Panc1 (cell line): Measurements from ENCODE around the gene EVI5. TPM values are rescaled to one million over a fixed set of nuclear protein-coding genes. Genes with fewer than 3 reads are reported as not detected.

ENCODE experiments used
- ATAC-seq: fragments of 200-7000 bp; cut with Tn5 transposase; 2 replicates; pipeline ENCODE4 v1.9.1; 2020; ENCODE audit warnings: mild to moderate bottlenecking, moderate library complexity
- BruUV-seq: library from RNA; stranded (reverse); fragments of 400-500 nt; replicated peaks from 2 replicates; lab custom pipeline; 2021; lab: Mats Ljungman, UMichigan
- CTCF ChIA-PET: fragments of 300-600 bp; sonication (Branson Sonifier 250); formaldehyde crosslinking; loops from one replicate; lab custom pipeline; 2022; ENCODE audit warnings: antibody characterized with exemption; lab: Charles Lee
- POLR2A ChIA-PET: fragments of 300-600 bp; sonication (Branson Sonifier 250); formaldehyde crosslinking; loops from one replicate; lab custom pipeline; 2022; ENCODE audit warnings: antibody characterized with exemption; lab: Charles Lee
- DNase-seq: peaks from one replicate; pipeline ENCODE4 v3.0.0-alpha.2; 2010; ENCODE audit warnings: low read depth, low spot score
- H3K27ac ChIP-seq: 2 replicates; pipeline ENCODE4 v1.5.1; 2011; ENCODE audit warnings: mild to moderate bottlenecking, low read length, inconsistent platforms
- H3K27me3 ChIP-seq: fragments of 200-500 bp; sonication (Bioruptor generic); 2 replicates; pipeline ENCODE4 v1.6.0; 2014; ENCODE audit warnings: low read length, inconsistent platforms; ENCODE audit not compliant: control insufficient read depth, insufficient read depth
- H3K36me3 ChIP-seq: fragments of 200-500 bp; sonication (Bioruptor generic); 2 replicates; pipeline ENCODE4 v1.5.1; 2014; ENCODE audit warnings: inconsistent platforms, mild to moderate bottlenecking, low read length, moderate library complexity; ENCODE audit not compliant: control insufficient read depth, insufficient read depth
- H3K4me1 ChIP-seq: 2 replicates; pipeline ENCODE4 v1.5.1; 2011; ENCODE audit warnings: inconsistent platforms, mild to moderate bottlenecking, low read length, moderate library complexity; ENCODE audit not compliant: control insufficient read depth, insufficient read depth
- H3K4me3 ChIP-seq, 2 experiments: 2 replicates each; pipeline ENCODE4 v1.5.1; 2011 to 2012; ENCODE audit warnings: low read depth in 2 of 2, low read length in 2 of 2, mild to moderate bottlenecking in 2 of 2, inconsistent platforms in 1 of 2, moderate library complexity in 1 of 2
- H3K9me3 ChIP-seq: fragments of 200-500 bp; sonication (Bioruptor generic); 2 replicates; pipeline ENCODE4 v1.5.1; 2014; ENCODE audit warnings: low read depth, mild to moderate bottlenecking, inconsistent platforms, low read length, moderate library complexity; ENCODE audit not compliant: control insufficient read depth, insufficient read depth
- CTCF ChIP-seq: fragments of 450-650 bp; IDR thresholded peaks from 2 replicates; pipeline ENCODE4 v1.5.1; 2017; ENCODE audit warnings: mild to moderate bottlenecking
- POLR2AphosphoS5 ChIP-seq: IDR thresholded peaks from 2 replicates; pipeline ENCODE4 v1.6.1; 2012; ENCODE audit warnings: mild to moderate bottlenecking, low read depth, low read length, moderate library complexity
- REST ChIP-seq, 2 experiments: IDR thresholded peaks; 2 replicates each; pipeline ENCODE4 v1.6.1; 2011 to 2012; ENCODE audit warnings: low read depth in 2 of 2, control low read depth in 1 of 2, low read length in 1 of 2, mild to moderate bottlenecking in 1 of 2, moderate library complexity in 1 of 2; ENCODE audit not compliant: insufficient read depth in 1 of 2
- SIN3A ChIP-seq: IDR thresholded peaks from 2 replicates; pipeline ENCODE4 v1.6.1; 2012; ENCODE audit warnings: low read depth, mild to moderate bottlenecking, low read length, moderate library complexity, borderline replicate concordance; ENCODE audit not compliant: insufficient read depth
- TCF7L2 ChIP-seq: IDR thresholded peaks from 2 replicates; pipeline ENCODE4 v1.6.1; 2011; ENCODE audit warnings: mild to moderate bottlenecking, low read depth, low read length, inconsistent platforms
- in situ Hi-C: cut with HindIII; loops from 2 replicates; pipeline ENCODE4 v1.10.0; 2016; ENCODE audit warnings: low sequenced_read_pairs, low pct_unique_long_range_greater_than_20kb
- intact Hi-C: fragments of 100-400 bp; cut with micrococcal nuclease; formaldehyde crosslinking; loops from one replicate; pipeline ENCODE4 v1.10.0; 2022; ENCODE audit not compliant: unreplicated experiment
- total RNA-seq: library from RNA; stranded (reverse); gene quantifications from one replicate; pipeline ENCODE4 v1.2.1, GENCODE V29; 2021; ENCODE audit not compliant: unreplicated experiment

EVI5 gene
- total RNA-seq, 1 experiment from 2014 or later, result 21.2 TPM

GRCh38 chr1:92493139-92493538 is 291.8 kb downstream of the EVI5 start:
- intact Hi-C loops, result no loop called here
- POLR2A ChIA-PET, result no interaction called here

GRCh38 chr1:92488832-92489231 is 296.1 kb downstream of the EVI5 start:
- ChIA-PET CTCF (no interaction called here), POLR2A (no interaction called here)
- ATAC-seq (no peak), DNase-seq (no peak)
- no TSS peak for BruUV-seq
- Histone ChIP-seq H3K4me3 (no peak overlapping the region), H3K27ac (no peak overlapping the region), H3K36me3 (no peaks in the 10 kb centered on the region), H3K4me1 (no peaks in the 10 kb centered on the region), H3K9me3 (no peaks in the 10 kb centered on the region), H3K27me3 (peaks cover 8% of the 10 kb centered on the region)
- TF ChIP-seq REST (IDR thresholded peaks at IDR 0.05; ENCODE audit: insufficient read depth in 1 of 2, low read depth in 2 of 2, low read length in 1 of 2) (no peak), CTCF (no peak), TCF7L2 (no peak), POLR2AphosphoS5 (no peak), SIN3A (no peak)
- intact Hi-C loops (no loop called here), in situ Hi-C loops (no loop called here)

More at GRCh38 chr1:92493139-92493538, 291.8 kb downstream of the EVI5 start:
- H3K27ac ChIP-seq, result no peak overlapping the region
- CTCF ChIA-PET, result no interaction called here
- no peaks in the 10 kb centered on the region for H3K36me3 ChIP-seq
- no peak overlapping the region for H3K4me3 ChIP-seq
- in situ Hi-C loops, result no loop called here
- peaks cover 6% of the 10 kb centered on the region for H3K27me3 ChIP-seq
- no TSS peak for BruUV-seq
- DNase-seq (no peak), ATAC-seq (no peak)
- no peaks in the 10 kb centered on the region for H3K9me3 ChIP-seq
- no peaks in the 10 kb centered on the region for H3K4me1 ChIP-seq
- TF ChIP-seq REST (IDR thresholded peaks at IDR 0.05; ENCODE audit: insufficient read depth in 1 of 2, low read depth in 2 of 2, low read length in 1 of 2) (no peak), CTCF (no peak), SIN3A (no peak), POLR2AphosphoS5 (no peak), TCF7L2 (no peak)
